Activated naive CD8-positive, alpha-beta T cell (primary cell): ENCODE measurements around the gene HS3ST5.
"Not testable (repeated sequence)": the region's sequence is repeated elsewhere in the genome, so short reads cannot be mapped to it uniquely, and the experiment has no call there.

Source experiments
- H3K27ac Mint-ChIP-seq: one replicate; pipeline ENCODE4 v1.8.0; 2021; ENCODE audit warnings: mixed read lengths
- H3K27me3 Mint-ChIP-seq: one replicate; pipeline ENCODE4 v1.8.0; 2021; ENCODE audit warnings: mixed read lengths
- H3K36me3 Mint-ChIP-seq: one replicate; pipeline ENCODE4 v1.8.0; 2021; ENCODE audit warnings: mixed read lengths
- H3K4me1 Mint-ChIP-seq: one replicate; pipeline ENCODE4 v1.8.0; 2021; ENCODE audit warnings: low read depth, mixed read lengths
- H3K4me3 Mint-ChIP-seq: one replicate; pipeline ENCODE4 v1.8.0; 2021; ENCODE audit warnings: mild to moderate bottlenecking, mixed read lengths
- H3K9me3 Mint-ChIP-seq: one replicate; pipeline ENCODE4 v1.8.0; 2021; ENCODE audit warnings: low read depth, mixed read lengths

HS3ST5 gene

GRCh38 chr6:114033606-114034005 lies 309.2 kb downstream of the HS3ST5 start:
- no peak overlapping the region for H3K4me3 Mint-ChIP-seq
- H3K4me1 Mint-ChIP-seq = no peaks in the 10 kb centered on the region
- no peak overlapping the region for H3K27ac Mint-ChIP-seq
- no peaks in the 10 kb centered on the region for H3K36me3 Mint-ChIP-seq
- H3K9me3 Mint-ChIP-seq = no peaks in the 10 kb centered on the region
- no peaks in the 10 kb centered on the region for H3K27me3 Mint-ChIP-seq

- H3K4me1 Mint-ChIP-seq = no peaks in the 10 kb centered on the region
- H3K4me3 Mint-ChIP-seq = no peak overlapping the region
- H3K9me3 Mint-ChIP-seq = no peaks in the 10 kb centered on the region
- no peaks in the 10 kb centered on the region for H3K36me3 Mint-ChIP-seq
- no peak overlapping the region for H3K27ac Mint-ChIP-seq
- H3K27me3 Mint-ChIP-seq = no peaks in the 10 kb centered on the region
These were observed 310.1 kb downstream of the HS3ST5 start for GRCh38 chr6:114032721-114033120.

- no peak overlapping the region for H3K4me3 Mint-ChIP-seq
- no peaks in the 10 kb centered on the region for H3K36me3 Mint-ChIP-seq
- H3K4me1 Mint-ChIP-seq = no peaks in the 10 kb centered on the region
- H3K27me3 Mint-ChIP-seq = no peaks in the 10 kb centered on the region
- no peak overlapping the region for H3K27ac Mint-ChIP-seq
- H3K9me3 Mint-ChIP-seq = no peaks in the 10 kb centered on the region
These were observed 312.1 kb downstream of the HS3ST5 start for GRCh38 chr6:114030767-114031166.

GRCh38 chr6:114024746-114025145 lies 318.1 kb downstream of the HS3ST5 start:
- Mint-ChIP-seq H3K27me3 (peaks cover 5% of the 10 kb centered on the region), H3K4me3 (no peak overlapping the region), H3K9me3 (no peaks in the 10 kb centered on the region), H3K4me1 (no peaks in the 10 kb centered on the region), H3K36me3 (no peaks in the 10 kb centered on the region), H3K27ac (no peak overlapping the region)

GRCh38 chr6:114020196-114020595 lies 322.6 kb downstream of the HS3ST5 start:
- Mint-ChIP-seq H3K36me3 (no peaks in the 10 kb centered on the region), H3K4me3 (no peak overlapping the region), H3K4me1 (no peaks in the 10 kb centered on the region), H3K9me3 (no peaks in the 10 kb centered on the region), H3K27ac (no peak overlapping the region), H3K27me3 (peaks cover 5% of the 10 kb centered on the region)

- not testable (repeated sequence) for H3K9me3 Mint-ChIP-seq, H3K4me3 Mint-ChIP-seq, H3K27me3 Mint-ChIP-seq, H3K36me3 Mint-ChIP-seq, H3K27ac Mint-ChIP-seq, H3K4me1 Mint-ChIP-seq
These were observed 325.7 kb downstream of the HS3ST5 start for GRCh38 chr6:114017146-114017545.

GRCh38 chr6:114014106-114014505 lies 328.7 kb downstream of the HS3ST5 start:
- not testable (repeated sequence) for H3K27ac Mint-ChIP-seq, H3K9me3 Mint-ChIP-seq, H3K4me1 Mint-ChIP-seq, H3K4me3 Mint-ChIP-seq, H3K27me3 Mint-ChIP-seq, H3K36me3 Mint-ChIP-seq

- H3K27ac Mint-ChIP-seq, H3K36me3 Mint-ChIP-seq, H3K9me3 Mint-ChIP-seq, H3K27me3 Mint-ChIP-seq, H3K4me3 Mint-ChIP-seq: not testable (repeated sequence)
- H3K4me1 Mint-ChIP-seq = peaks cover 11% of the 10 kb centered on the region
These were observed 331.3 kb downstream of the HS3ST5 start for GRCh38 chr6:114011486-114011885.

GRCh38 chr6:114010540-114010939 lies 332.3 kb downstream of the HS3ST5 start:
- Mint-ChIP-seq H3K4me3 (no peak overlapping the region), H3K27ac (no peak overlapping the region), H3K27me3 (no peaks in the 10 kb centered on the region), H3K36me3 (no peaks in the 10 kb centered on the region), H3K9me3 (no peaks in the 10 kb centered on the region), H3K4me1 (peaks cover 11% of the 10 kb centered on the region)

- H3K4me1 Mint-ChIP-seq = peaks cover 11% of the 10 kb centered on the region
- no peak overlapping the region for H3K4me3 Mint-ChIP-seq
- peaks cover 2% of the 10 kb centered on the region for H3K27me3 Mint-ChIP-seq
- H3K9me3 Mint-ChIP-seq = no peaks in the 10 kb centered on the region
- H3K36me3 Mint-ChIP-seq = no peaks in the 10 kb centered on the region
- H3K27ac Mint-ChIP-seq = no peak overlapping the region
These were observed 333.6 kb downstream of the HS3ST5 start for GRCh38 chr6:114009192-114009591.

- Mint-ChIP-seq H3K36me3 (no peaks in the 10 kb centered on the region), H3K4me1 (peaks cover 11% of the 10 kb centered on the region), H3K27me3 (peaks cover 4% of the 10 kb centered on the region), H3K27ac (no peak overlapping the region), H3K9me3 (no peaks in the 10 kb centered on the region), H3K4me3 (no peak overlapping the region)
These were observed 334.5 kb downstream of the HS3ST5 start for GRCh38 chr6:114008331-114008730.

- Mint-ChIP-seq H3K27ac (no peak overlapping the region), H3K4me3 (no peak overlapping the region)
These were observed 335.3 kb downstream of the HS3ST5 start for GRCh38 chr6:114007516-114007915.

More at GRCh38 chr6:114007516-114007915, 335.3 kb downstream of the HS3ST5 start:
- no peaks in the 10 kb centered on the region for H3K36me3 Mint-ChIP-seq
- no peaks in the 10 kb centered on the region for H3K9me3 Mint-ChIP-seq
- H3K27me3 Mint-ChIP-seq = peaks cover 8% of the 10 kb centered on the region
- H3K4me1 Mint-ChIP-seq = peaks cover 11% of the 10 kb centered on the region
